Stimulated activated CD8-positive, alpha-beta memory T cell treated with anti-CD3 and anti-CD28 coated beads, Interleukin-7, amount 100 ng/mL, for 24 hours (primary cell): Measurements from ENCODE around the gene CAMKMT.

Experiments
- DNase-seq: peaks from one replicate; pipeline ENCODE4 v3.0.0-alpha.2; 2020; ENCODE audit warnings: low read depth

CAMKMT gene

GRCh38 chr2:44444881-44445280 is 83.1 kb downstream of the CAMKMT start:
- no peak for DNase-seq

- DNase-seq, result no peak
These were observed 87.2 kb downstream of the CAMKMT start for GRCh38 chr2:44448860-44449527.

GRCh38 chr2:44450082-44450481 is 88.3 kb downstream of the CAMKMT start:
- DNase-seq, result no peak

- DNase-seq, result no peak
These were observed 89.1 kb downstream of the CAMKMT start for GRCh38 chr2:44450806-44451205.

- DNase-seq, result no peak
These were observed 90.4 kb downstream of the CAMKMT start for GRCh38 chr2:44452069-44452583.

GRCh38 chr2:44453259-44453658 is 91.5 kb downstream of the CAMKMT start:
- no peak for DNase-seq

GRCh38 chr2:44455877-44456276 is 94.1 kb downstream of the CAMKMT start:
- no peak for DNase-seq

GRCh38 chr2:44456946-44457345 is 95.2 kb downstream of the CAMKMT start:
- DNase-seq, result no peak

GRCh38 chr2:44459739-44460138 is 98.0 kb downstream of the CAMKMT start:
- DNase-seq, result no peak

- no peak for DNase-seq
These were observed 101.4 kb downstream of the CAMKMT start for GRCh38 chr2:44462934-44463849.

- no peak for DNase-seq
These were observed 102.7 kb downstream of the CAMKMT start for GRCh38 chr2:44464437-44464836.

- no peak for DNase-seq
These were observed 108.4 kb downstream of the CAMKMT start for GRCh38 chr2:44470151-44470550.

- DNase-seq, result no peak
These were observed 116.1 kb downstream of the CAMKMT start for GRCh38 chr2:44477657-44478414.

GRCh38 chr2:44479127-44479887 is 117.6 kb downstream of the CAMKMT start:
- no peak for DNase-seq

- DNase-seq, result no peak
These were observed 118.3 kb downstream of the CAMKMT start for GRCh38 chr2:44480068-44480467.

- no peak for DNase-seq
These were observed 125.3 kb downstream of the CAMKMT start for GRCh38 chr2:44487052-44487451.

- no peak for DNase-seq
These were observed 129.0 kb downstream of the CAMKMT start for GRCh38 chr2:44490726-44491125.

- DNase-seq, result no peak
These were observed 132.3 kb downstream of the CAMKMT start for GRCh38 chr2:44494006-44494405.

GRCh38 chr2:44495035-44495434 is 133.3 kb downstream of the CAMKMT start:
- DNase-seq, result no peak

GRCh38 chr2:44495544-44495943 is 133.8 kb downstream of the CAMKMT start:
- no peak for DNase-seq

GRCh38 chr2:44496130-44496529 is 134.4 kb downstream of the CAMKMT start:
- DNase-seq, result no peak

- DNase-seq, result no peak
These were observed 136.8 kb downstream of the CAMKMT start for GRCh38 chr2:44498551-44498950.
